GM19351 (cell line): ENCODE results near the gene SF3B3.
A peak's percentile ranks its signal among the peaks of the same experiment; 100 is the strongest.

Source experiments
- ATAC-seq: cut with Tn5 transposase; IDR thresholded peaks from one replicate; pipeline ENCODE4 v1.9.1; 2021; ENCODE audit warnings: mild to moderate bottlenecking, moderate library complexity; ENCODE audit not compliant: unreplicated experiment

The SF3B3 gene

DNA sequence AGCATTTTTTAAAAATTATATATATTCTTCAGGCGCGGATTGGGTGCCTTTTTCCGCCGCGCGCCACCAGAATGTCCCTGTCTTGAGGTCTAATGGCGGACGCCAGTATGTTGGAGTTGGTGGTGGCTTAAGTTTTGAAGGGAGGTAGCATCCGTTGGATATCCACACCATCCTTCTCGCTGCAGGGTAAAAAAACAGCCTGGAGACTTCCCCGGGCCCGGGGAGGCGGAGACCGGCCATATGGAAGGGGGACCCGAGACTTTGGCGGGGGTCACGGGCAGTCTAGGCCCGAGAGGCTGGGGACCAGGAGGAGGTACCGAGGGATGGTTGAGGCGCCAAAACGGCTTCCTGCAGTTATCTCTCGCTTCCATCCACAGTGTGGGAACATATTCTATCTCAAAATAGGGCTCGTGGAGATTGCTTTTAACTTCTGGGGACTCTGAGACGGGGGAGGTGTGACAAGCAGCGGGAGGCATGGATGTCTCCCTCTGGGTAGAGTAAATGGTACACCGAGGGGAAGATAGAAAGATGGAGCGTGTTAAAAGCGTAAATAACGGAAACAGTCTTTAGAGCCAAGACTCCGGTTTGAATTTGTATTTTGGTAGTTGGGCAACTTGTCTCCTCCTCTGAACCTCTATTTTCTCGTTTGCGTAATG is at the start of gene SF3B3:
Gene SF3B3 (plus strand): TSS at position 74 of the 656 bp plus-strand sequence. CDS start 2,841 bp downstream, outside the sequence.
- peak; percentile 40 for ATAC-seq

DNA sequence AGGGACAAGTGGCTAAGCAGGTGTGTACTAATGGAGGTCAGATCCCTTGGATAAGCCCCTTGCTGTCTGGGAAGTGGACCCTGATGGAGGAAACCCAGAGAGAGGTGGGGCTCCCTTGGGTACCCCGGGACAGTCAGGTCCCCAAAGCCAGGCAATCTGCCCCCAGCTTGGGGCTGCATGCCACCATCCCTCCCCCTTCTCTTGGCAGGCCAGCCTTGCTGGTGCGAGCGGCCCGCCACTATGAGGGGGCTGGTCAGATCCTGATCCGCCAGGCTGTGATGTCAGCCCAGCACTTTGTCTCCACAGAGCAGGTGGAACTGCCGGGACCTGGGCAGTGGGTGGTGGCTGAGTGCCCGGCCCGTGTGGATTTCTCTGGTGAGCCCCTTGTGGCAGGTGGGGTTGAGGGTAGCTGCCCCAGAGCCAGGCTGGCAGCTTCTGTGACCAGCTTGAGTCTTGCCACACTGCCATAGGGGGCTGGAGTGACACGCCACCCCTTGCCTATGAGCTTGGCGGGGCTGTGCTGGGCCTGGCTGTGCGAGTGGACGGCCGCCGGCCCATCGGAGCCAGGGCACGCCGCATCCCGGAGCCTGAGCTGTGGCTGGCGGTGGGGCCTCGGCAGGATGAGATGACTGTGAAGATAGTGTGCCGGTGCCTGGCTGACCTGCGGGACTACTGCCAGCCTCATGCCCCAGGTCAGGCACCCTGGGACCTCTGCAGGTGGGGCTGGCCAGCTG is 49.1 kb upstream of the SF3B3 start:
- ATAC-seq, result no peak

DNA sequence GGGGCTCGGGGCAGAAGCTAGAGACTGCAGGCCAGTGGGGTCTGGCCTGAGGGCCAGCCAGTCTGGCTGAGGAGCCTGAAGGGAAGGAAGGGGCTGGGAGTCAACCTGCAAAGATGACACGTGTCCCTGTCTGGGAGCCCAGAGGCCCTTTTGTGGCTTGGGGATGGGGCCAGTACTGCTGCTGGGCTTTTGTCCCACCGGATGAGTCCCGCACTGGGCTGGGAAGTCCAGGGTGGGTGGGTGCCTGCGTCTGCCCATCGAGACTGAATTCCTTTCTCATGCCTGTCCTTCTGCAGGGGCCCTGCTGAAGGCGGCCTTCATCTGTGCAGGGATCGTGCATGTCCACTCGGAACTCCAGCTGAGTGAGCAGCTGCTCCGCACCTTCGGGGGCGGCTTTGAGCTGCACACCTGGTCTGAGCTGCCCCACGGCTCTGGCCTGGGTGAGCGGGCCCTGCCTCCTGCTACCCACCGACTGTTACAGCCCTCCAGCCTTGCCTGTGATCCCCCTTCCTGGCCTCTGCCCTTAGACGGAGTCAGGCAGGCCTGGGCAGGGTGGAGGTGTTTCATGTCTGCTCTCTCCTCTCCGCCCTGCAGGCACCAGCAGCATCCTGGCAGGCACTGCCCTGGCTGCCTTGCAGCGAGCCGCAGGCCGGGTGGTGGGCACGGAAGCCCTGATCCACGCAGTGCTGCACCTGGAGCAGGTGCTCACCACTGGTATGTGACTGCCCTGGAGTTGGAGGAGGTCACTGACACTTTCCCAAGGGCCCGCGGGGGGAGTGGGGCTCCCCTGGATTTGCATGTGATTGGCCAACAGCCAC is 48.4 kb upstream of the SF3B3 start:
- no peak for ATAC-seq

DNA sequence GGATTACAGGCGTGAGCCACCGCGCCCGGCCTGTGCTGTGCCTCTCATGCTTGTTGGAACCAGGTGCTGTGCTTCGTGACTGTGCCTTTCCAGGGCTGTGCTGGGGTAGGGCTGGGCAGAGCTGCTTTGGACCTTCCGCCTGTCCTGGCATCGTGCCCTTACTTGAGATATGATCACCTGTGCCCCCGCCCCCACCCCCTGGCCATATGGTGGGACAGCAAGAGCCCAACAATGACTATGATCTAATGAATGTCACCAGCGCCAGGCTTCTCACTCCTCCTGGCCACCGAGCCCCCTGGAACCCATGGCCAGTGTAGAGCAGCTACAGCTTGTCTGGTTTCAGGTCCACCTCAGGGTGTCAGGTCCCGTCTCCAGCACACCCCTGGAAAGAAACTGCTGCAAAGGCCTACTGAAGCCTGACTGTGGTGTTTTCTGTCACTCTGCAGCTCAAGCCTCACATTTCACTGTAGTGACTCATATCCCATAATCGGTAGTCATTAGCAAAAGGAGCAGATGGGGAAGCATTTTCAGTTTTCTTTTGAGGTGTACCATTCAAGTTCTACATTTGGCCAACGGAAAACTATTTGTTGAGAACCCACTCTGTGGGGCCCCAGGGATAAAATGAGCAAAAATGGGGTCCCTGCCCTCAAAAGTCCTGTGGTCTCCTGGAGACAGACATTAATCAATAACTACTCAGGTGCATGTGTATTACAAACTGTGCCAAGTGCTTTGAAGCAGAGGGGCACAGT is 47.2 kb upstream of the SF3B3 start:
- ATAC-seq, result peak; percentile 93

DNA sequence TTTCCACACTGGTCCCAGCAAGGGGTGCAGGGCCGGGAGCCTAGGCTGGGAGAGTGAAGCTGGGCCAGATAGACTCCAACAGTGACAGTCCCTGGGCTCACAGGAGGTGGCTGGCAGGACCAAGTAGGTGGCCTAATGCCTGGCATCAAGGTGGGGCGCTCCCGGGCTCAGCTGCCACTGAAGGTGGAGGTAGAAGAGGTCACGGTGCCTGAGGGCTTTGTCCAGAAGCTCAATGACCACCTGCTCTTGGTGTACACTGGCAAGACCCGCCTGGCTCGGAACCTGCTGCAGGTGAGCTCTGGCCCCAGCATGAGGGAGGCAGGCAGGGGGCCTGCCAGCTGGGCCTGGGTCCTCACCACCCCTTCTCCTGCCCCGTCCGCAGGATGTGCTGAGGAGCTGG is 45.4 kb upstream of the SF3B3 start:
- ATAC-seq, result no peak

DNA sequence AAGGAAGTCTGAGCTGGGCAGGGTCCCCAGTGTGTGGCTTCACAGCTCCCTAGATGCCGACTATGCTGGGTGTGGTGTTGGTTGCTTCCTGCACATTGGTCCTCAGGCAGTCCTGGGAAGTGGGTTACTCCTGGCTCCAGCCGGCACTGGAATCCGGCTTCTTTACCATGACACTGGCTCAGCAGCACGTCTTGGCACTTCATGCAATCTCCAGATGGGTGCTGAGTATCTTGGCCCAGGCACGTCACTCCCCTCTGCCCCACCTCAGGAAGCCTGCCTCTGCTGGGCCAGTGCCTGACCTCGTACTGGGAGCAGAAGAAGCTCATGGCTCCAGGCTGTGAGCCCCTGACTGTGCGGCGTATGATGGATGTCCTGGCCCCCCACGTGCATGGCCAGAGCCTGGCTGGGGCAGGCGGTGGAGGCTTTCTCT is 44.7 kb upstream of the SF3B3 start:
- no peak for ATAC-seq

DNA sequence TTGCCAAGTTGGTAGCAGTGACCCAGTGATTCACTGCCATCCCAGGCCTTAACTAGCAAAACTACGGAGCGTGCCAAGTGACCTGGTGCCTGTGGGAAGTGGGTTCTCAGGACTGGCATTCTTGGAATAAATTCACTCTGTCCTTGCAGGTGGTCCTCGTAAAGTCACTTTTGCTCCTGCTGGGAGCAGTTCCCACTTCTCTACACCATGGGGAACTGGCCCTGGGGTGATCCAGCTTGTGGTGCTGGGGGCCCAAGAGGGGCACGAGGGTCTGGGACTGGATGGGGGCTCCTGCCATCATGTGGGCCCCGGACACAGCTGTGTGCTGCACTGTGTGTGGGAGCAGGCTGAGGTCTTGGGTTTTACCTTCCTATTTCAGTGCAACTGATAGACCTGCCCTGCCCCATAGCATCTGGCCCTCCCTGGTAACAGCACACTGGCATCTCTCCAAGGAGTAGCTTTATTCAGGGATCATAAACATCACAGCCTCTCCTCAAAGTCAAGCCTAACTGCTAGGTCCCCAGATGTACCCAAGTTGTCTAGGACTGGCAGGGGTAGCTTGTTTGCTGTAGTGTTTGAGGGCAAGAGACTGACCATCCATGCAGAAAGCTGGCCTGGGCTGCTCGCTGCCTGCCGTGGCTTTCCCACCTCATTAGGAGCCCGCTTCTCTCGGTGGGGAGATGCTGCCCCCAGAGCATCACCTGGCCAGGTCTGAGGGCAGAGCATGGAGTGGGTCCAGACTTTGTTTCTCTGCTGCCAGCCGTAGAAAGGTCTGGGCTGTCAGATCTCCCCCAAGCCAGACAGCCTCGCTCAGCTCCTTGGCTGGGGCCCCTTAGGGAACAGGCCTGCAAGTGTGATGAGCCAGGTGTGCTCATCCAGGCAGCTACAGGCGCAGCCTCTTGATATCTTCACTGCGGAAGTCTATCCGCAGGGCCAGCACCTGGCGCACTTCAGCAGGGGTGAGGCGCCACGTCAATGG is 43.2 kb upstream of the SF3B3 start:
- ATAC-seq, result no peak

DNA sequence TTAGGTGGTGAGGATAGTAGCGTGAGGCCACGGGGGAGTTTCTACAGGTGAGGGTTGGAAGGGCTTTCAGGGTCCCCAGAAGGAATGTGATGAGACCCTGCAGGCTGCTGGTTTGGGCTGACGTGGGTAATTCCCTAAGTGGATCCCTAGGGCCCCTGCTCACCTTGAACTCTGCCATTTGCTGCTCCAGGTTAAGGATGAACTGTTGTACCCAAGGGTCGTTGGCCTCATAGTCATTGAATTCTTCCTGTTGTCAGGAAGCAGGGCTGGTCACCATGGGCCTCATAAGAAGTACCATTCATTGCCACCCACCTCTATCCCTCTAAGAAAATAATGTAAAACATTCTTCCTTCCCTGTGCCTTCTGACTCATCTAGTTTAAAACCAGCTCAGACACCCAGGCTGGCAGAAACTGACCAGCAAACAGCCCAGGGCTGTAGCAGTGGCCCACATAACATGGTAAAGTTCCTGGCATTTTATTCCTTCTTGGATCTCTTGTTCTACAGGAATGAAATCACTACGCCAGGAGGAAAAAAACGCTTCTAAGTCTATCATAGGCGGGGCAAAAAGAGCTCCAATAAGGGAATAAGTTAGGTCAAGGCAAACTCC is 41.6 kb upstream of the SF3B3 start:
- no peak for ATAC-seq

DNA sequence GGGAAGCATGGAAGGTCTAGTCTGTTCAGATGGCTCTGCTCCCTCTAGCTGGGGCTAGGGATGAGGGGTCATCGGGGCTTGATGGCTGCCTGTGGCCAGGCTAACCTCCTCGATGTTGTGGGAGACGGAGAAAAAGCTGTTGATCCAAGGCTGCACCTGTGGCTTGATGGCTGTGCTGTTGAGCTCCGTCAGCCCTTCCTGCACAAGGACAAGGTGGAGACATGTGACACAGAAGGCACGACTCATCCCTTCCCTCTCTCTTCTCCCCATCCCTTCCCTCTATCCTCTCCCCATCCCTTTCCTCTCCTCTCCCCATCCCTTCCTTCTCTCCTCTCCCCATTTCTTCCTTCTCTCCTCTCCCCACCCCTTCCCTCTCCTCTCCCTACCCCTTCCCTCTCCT is 41.0 kb upstream of the SF3B3 start:
- ATAC-seq, result no peak

DNA sequence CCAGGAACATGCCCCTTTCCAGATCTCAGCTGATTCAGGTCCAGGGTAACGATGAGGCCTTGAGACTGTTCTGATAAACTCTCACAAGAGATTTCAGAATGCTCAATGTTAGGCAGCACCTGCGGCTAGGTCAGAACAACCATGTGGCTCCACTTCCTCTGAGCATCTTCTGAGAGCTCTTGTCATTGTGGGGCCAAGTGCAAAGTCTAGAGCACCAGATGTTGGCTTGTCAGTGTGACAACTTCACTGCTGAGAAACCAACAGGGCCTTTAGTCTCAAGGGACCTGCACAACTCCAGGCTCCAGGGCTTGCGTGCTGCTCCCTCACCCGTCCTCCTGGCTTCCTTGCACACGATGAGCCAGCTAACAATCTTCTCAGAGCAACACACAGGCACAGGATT is 40.2 kb upstream of the SF3B3 start:
- ATAC-seq, result peak; percentile 73

DNA sequence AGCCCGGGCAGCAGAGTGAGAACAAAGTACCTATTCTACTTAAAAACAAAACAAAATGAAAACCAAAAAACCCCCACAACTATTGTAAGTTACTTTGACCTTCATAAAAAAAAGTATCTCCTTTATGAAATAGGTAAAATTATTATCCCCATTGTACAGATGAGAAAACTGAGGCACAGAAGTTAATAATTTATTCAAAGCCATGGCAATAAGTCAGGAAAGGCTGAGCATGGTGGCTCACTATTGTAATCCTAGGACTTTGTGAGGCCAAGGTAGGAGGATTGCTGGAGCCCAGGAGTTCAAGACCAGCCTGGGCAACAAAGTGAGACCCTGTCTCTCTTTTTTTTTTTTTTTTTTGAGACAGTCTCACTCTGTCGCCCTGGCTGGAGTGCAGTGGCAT is 38.7 kb upstream of the SF3B3 start:
- no peak for ATAC-seq

DNA sequence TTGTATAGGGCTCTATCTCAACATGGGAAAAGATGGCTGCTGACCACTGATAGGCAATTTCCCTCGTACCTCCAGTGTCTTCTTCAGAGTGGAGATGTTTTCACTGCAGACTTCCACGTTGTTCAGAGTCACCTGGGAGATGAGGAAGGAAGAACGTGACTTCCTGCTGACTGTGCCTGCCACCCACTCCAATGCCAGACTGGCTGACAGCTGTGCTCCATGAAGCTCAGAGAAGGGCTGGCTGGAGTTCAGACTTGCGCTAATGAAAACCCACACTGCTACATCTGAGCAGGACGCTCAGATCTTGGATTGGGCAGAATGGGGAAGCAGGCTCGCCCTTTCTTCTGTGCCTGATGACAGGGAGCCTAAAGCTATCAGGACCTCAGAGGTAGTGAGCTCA is 33.4 kb upstream of the SF3B3 start:
- no peak for ATAC-seq

DNA sequence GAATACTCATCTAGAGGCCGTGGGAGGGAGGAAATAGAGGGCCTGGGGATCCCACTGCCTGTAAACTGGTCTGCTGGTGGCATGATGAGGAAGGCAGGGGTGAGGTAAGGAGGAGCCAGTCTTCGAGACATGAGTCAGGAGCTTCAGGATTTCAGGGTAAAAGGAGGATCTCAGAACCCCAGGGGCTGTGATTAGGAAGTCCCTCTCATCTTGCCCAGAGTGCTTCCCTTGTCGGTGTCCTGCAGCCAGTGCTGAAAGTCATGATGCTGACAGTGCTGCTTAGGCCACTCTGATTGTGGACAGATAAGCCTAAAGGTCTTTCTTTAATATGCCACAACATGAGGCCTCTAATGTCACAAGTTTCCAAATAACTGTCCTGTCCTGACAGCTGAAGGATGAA is 29.8 kb upstream of the SF3B3 start:
- ATAC-seq, result no peak

DNA sequence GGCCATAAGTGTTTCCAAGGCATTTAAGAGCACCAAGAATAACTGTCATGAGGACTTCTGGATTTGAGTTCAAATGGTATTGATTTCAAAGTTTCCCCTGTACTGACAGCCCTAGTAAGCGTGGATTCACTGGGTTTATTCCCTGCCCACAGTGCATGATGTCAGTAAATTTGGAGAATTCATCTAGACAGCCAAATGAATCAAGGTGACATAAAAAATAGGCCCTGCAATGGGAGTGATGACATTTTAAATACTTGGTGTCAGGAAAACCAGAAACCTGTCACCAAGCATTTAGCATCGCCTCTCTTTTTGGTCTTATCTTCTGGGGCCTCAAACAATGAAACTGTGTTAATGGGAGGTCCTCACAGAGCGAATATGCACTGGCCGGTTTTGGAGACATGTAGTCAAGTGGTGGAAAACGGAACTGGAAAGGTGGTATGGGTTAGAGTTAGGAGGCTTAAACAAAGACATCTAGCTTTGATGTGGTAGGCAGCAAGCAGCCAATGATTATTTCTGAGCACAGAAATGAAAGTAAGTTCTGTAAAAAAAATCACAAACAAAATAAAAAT is 29.3 kb upstream of the SF3B3 start:
- ATAC-seq, result no peak

DNA sequence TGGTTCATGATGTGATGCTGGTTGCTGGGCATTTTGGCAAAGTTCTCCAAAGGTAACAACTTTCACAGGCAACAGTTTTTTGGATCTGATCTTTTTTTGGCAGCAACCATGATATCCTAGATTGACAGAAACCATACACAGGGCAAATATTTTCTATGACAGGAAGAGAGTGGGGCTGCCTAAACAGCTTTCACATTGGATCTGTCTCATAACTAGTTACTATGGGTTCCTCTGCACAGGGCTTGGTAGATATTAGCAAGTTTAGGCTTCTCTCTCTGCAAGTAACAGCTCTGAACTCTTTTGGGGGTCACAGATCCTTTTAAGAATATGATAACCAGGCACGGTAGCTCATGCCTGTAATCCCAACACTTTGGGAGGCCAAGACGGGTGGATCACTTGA is 28.8 kb upstream of the SF3B3 start:
- ATAC-seq, result no peak

DNA sequence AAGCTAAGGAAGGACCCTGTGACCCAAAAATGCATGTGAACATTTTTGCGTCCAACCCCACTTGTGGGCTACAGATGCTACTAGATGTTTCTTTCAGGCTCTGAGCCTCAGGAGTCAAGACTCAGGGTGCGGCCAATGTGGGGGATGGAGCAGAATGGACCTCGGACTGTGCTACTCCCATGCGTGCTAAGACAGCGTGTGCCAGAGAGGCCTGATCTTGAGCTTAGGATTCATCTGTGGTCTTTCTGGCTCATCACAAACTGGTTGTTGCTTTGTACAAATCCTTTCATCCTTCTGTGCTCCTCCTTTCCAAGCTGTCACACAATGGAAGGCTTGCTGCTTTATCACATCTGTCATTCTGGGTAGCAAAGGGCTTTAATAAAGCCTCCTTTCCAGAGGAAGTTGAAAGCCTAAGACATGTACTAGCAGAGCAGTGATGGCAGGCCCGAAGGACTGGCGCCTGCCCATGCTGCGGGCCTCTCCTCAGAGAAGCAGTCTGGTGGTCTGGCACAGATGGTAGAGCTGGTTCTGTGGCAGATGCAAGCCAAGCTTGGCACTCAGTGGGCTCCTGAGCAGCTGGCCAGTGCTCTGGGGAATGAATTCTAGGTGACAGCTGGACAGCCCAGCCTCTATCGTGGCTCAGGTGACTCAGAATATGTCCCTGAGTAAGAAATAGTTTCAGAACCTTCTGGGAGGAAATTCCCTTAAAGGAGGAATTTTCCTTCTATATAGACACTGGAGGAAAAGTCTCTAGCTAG is 28.0 kb upstream of the SF3B3 start:
- no peak for ATAC-seq

DNA sequence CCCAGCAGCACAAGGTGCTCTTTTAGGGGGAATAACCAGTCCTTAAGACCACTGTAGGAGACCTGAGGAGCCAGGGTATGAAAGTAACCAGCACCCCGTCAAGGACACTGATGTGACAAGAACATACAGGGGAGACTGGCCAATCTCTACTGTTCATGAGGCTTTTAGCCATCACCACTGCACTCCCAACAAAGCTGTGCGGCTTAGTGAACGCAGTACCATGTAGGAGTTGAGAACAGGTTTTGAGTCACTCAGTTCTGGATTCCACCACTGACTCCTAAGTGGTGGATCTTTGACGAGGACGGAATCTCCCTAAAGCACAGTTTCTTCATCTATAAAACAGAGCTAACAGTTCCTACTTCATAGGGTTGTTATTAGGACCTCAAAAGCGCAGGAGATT is 27.1 kb upstream of the SF3B3 start:
- ATAC-seq, result no peak

DNA sequence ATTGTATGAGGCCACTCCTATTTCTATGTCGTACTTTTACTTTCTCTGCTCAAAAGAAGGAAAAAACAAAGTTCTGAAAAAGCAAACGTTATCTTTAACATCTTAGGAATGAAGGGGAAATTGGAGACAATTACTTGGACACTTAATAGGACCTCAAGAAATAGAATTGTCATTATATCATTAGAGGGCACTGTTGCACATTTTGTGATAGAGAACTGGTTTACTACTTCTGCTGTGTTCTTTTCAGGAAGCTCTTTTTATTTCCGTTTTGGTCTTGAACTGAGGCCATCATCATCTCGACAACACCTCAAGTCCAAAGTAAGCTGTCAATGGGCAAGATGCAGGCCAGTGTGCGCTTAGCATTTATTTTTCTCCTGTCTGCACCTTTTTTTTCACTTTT is 14.9 kb upstream of the SF3B3 start:
- ATAC-seq, result no peak
